Endothelial cell of umbilical vein (primary cell): ENCODE measurements around the gene LRRC8C. TPM values are rescaled to one million over a fixed set of nuclear protein-coding genes. Genes with fewer than 3 reads are reported as not detected.

Experiments used
- BruUV-seq: library from RNA; stranded (reverse); fragments of 400-500 nt; replicated peaks from 2 replicates; lab custom pipeline; 2021; lab: Mats Ljungman, UMichigan
- CTCF ChIA-PET: fragments of 300-600, 350-600 bp; sonication (Branson Sonifier 250); formaldehyde crosslinking; loops from one replicate; lab custom pipeline; 2021; ENCODE audit warnings: antibody characterized with exemption, inconsistent platforms; lab: Charles Lee
- POLR2A ChIA-PET: fragments of 300-600, 350-600 bp; sonication (Branson Sonifier 250); formaldehyde crosslinking; loops from one replicate; lab custom pipeline; 2021; ENCODE audit warnings: antibody characterized with exemption, inconsistent platforms; lab: Charles Lee
- DNase-seq: peaks from one replicate; pipeline ENCODE4 v3.0.0-alpha.2; 2011; ENCODE audit warnings: low read depth, low spot score
- FAIRE-seq: peaks from 2 replicates; lab custom pipeline; 2011; peaks lifted over from hg19 to GRCh38; lab: Jason Lieb, UNC
- H2AFZ ChIP-seq: 2 replicates; pipeline ENCODE4 v1.6.0; 2012; ENCODE audit warnings: low read depth, low read length, control low read depth, inconsistent platforms
- H3K27ac ChIP-seq: 2 replicates; pipeline ENCODE4 v1.5.1; 2011; ENCODE audit warnings: low read depth, mild to moderate bottlenecking, control low read depth, low read length, moderate library complexity; ENCODE audit not compliant: insufficient read depth
- H3K27me3 ChIP-seq, 2 experiments: 2 replicates each; pipeline versions ENCODE4 v1.6.0 to v1.6.1; 2011; ENCODE audit warnings: low read length in 2 of 2, mixed read lengths in 1 of 2; ENCODE audit not compliant: control insufficient read depth in 2 of 2, insufficient read depth in 2 of 2
- H3K36me3 ChIP-seq, 2 experiments: 2 replicates in 1 of 2; 3 replicates in 1 of 2; pipeline ENCODE4 v1.5.1; 2011; ENCODE audit warnings: low read length in 2 of 2, mild to moderate bottlenecking in 1 of 2, moderate library complexity in 1 of 2; ENCODE audit not compliant: control insufficient read depth in 2 of 2, insufficient read depth in 2 of 2; ENCODE audit errors: extremely low read depth in 1 of 2
- H3K4me1 ChIP-seq: 3 replicates; pipeline ENCODE4 v1.5.1; 2011; ENCODE audit warnings: mild to moderate bottlenecking, low read length; ENCODE audit not compliant: control insufficient read depth, insufficient read depth; ENCODE audit errors: extremely low read depth
- H3K4me2 ChIP-seq: 2 replicates; pipeline ENCODE4 v1.6.1; 2011; ENCODE audit warnings: low read length, control low read depth, mixed read lengths; ENCODE audit not compliant: insufficient read depth
- H3K4me3 ChIP-seq, 3 experiments: fragments of 200-600 bp in 1 of 3; sonication (generic), shearing (Covaris generic) in 1 of 3; replicated peaks in 1 of 3; 2 replicates each; pipeline ENCODE4 v1.5.1; 2011 to 2016; ENCODE audit warnings: control low read depth in 3 of 3, low read length in 3 of 3, mild to moderate bottlenecking in 2 of 3, inconsistent platforms in 1 of 3, low read depth in 1 of 3, moderate library complexity in 1 of 3; ENCODE audit not compliant: insufficient read depth in 1 of 3
- H3K79me2 ChIP-seq: 2 replicates; pipeline ENCODE4 v1.6.0; 2012; ENCODE audit warnings: low read length, inconsistent platforms; ENCODE audit not compliant: control insufficient read depth, insufficient read depth
- H3K9ac ChIP-seq: replicated peaks from 2 replicates; pipeline ENCODE3; 2011; ENCODE audit warnings: low read length, control low read depth; ENCODE audit not compliant: insufficient read depth; ENCODE audit errors: extremely low read depth
- H3K9me1 ChIP-seq: replicated peaks from 3 replicates; pipeline ENCODE4 v1.6.0; 2011; ENCODE audit warnings: mild to moderate bottlenecking, low read length; ENCODE audit not compliant: control insufficient read depth, insufficient read depth; ENCODE audit errors: extremely low read depth
- H3K9me3 ChIP-seq: replicated peaks from 2 replicates; pipeline ENCODE4 v1.5.1; 2012; ENCODE audit warnings: low read length, inconsistent platforms; ENCODE audit not compliant: control insufficient read depth, insufficient read depth
- H4K20me1 ChIP-seq: replicated peaks from 2 replicates; pipeline ENCODE3; 2011; ENCODE audit warnings: mild to moderate bottlenecking, low read length; ENCODE audit not compliant: control insufficient read depth, insufficient read depth; ENCODE audit errors: extremely low read depth
- CTCF ChIP-seq, 2 donors: IDR thresholded peaks; 1 replicate in 1 of 2; 2 replicates in 1 of 2; pipeline ENCODE4 v1.5.1; 2011; ENCODE audit warnings: low read length in 2 of 2, mild to moderate bottlenecking in 2 of 2, moderate library complexity in 2 of 2, control low read depth in 1 of 2, inconsistent platforms in 1 of 2, low read depth in 1 of 2; ENCODE audit not compliant: insufficient read depth in 1 of 2; ENCODE audit errors: extremely low read depth in 1 of 2
- EZH2 ChIP-seq: IDR thresholded peaks from 2 replicates; pipeline ENCODE4 v1.6.1; 2012; ENCODE audit warnings: borderline replicate concordance, low read depth, mild to moderate bottlenecking, moderate library complexity, low read length, inconsistent platforms; ENCODE audit not compliant: severe bottlenecking
- FOS ChIP-seq: IDR thresholded peaks from 2 replicates; pipeline ENCODE4 v1.6.1; 2011; ENCODE audit warnings: mild to moderate bottlenecking, low read length, moderate library complexity, borderline replicate concordance; ENCODE audit not compliant: insufficient read depth
- GATA2 ChIP-seq: IDR thresholded peaks from 2 replicates; pipeline ENCODE4 v1.7.0; 2011; ENCODE audit warnings: low read depth, mild to moderate bottlenecking, moderate library complexity, mixed read lengths, low read length; ENCODE audit not compliant: insufficient read length, insufficient read depth
- JUN ChIP-seq: IDR thresholded peaks from 2 replicates; pipeline ENCODE4 v1.6.1; 2011; ENCODE audit warnings: borderline replicate concordance, low read depth; ENCODE audit not compliant: insufficient read length, insufficient read depth
- MAX ChIP-seq: IDR thresholded peaks from 2 replicates; pipeline ENCODE4 v1.6.1; 2011; ENCODE audit not compliant: insufficient read depth, insufficient read length
- MYC ChIP-seq: IDR thresholded peaks from one replicate; pipeline ENCODE4 v1.6.1; 2011; ENCODE audit warnings: mild to moderate bottlenecking, low read depth, low read length
- POLR2A ChIP-seq: IDR thresholded peaks from 2 replicates; pipeline ENCODE4 v1.6.1; 2012; ENCODE audit warnings: low read depth, mild to moderate bottlenecking, control low read depth, low read length
- POLR2AphosphoS5 ChIP-seq: IDR thresholded peaks from 2 replicates; pipeline ENCODE4 v1.6.1; 2012; ENCODE audit warnings: low read depth, mild to moderate bottlenecking, control low read depth, low read length, moderate library complexity; ENCODE audit not compliant: insufficient read depth
- dilution Hi-C: fragments of 300-500 bp; cut with MboI; formaldehyde crosslinking; loops from one replicate; pipeline ENCODE4 v1.15.0; 2019; ENCODE audit warnings: low sequenced_read_pairs; ENCODE audit not compliant: extremely low pct_ligation_motif_present
- intact Hi-C: fragments of 100-400 bp; cut with micrococcal nuclease; formaldehyde crosslinking; loops from one replicate; pipeline ENCODE4 v1.10.0; 2022
- polyA plus RNA-seq, 4 experiments: library from polyadenylated mRNA; depleted of rRNA in 3 of 4; stranded (reverse) in 3 of 4; unstranded in 1 of 4; fragments of >200 nt; gene quantifications; 2 replicates each; pipeline versions ENCODE4 v1.2.1 to v1.2.3, GENCODE V29; 2011 to 2012; ENCODE audit warnings: missing spikeins in 1 of 4
- total RNA-seq: library from RNA; stranded (reverse); gene quantifications from 2 replicates; pipeline ENCODE4 v1.2.3, GENCODE V29; 2021

LRRC8C gene
- total and polyA plus RNA-seq, 2 donors (not counting 3 experiments of a cell fraction or from before 2014, with no cell fraction given): 33.6 to 51.5 TPM

DNA sequence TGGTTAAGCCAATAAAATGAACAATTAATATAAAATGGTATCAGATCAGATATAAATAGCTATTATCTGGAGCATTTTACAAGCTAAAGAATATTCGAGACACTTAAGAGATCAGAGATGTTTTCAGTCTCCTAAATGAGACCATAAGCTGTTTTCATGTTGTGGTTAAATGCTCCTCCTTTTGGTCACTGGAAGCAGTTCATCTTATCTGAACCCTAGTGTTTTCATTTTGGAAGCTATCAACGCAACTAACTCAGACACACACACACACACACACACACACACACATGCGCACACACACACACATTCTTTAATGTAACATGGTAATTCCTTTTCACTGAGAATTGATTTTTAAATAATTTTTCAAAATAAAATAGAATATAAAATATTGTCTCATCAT is 10.0 kb upstream of the LRRC8C start:
- Histone ChIP-seq H3K27ac (no peak overlapping the region), H3K36me3 (no peaks in the 10 kb centered on the region), H3K9me1 (no peaks in the 10 kb centered on the region), H3K9me3 (no peaks in the 10 kb centered on the region), H3K4me2 (no peak overlapping the region), H3K4me3 (no peak overlapping the region), H3K27me3 (no peaks in the 10 kb centered on the region), H3K4me1 (peaks cover 2% of the 10 kb centered on the region), H3K9ac (no peak overlapping the region), H4K20me1 (no peaks in the 10 kb centered on the region), H3K79me2 (no peaks in the 10 kb centered on the region), H2AFZ (no peak overlapping the region)
- no peak for FAIRE-seq
- TF ChIP-seq EZH2 (no peak), POLR2AphosphoS5 (no peak), POLR2A (no peak), GATA2 (no peak), CTCF (IDR thresholded peaks at IDR 0.05; ENCODE audit: extremely low read depth in 1 of 2, insufficient read depth in 1 of 2, low read depth in 1 of 2, low read length in 2 of 2) (no peak), MAX (no peak), FOS (no peak), MYC (no peak), JUN (no peak)
- BruUV-seq: no TSS peak
- ChIA-PET CTCF (interaction anchor here (0.6 to 3.4 kb wide), 15 partner anchors 9 to 158 kb away, joined by 3 to 41 read pairs (median 5); partner anchors contain the start of gene LRRC8C), POLR2A (no interaction called here)
- intact Hi-C loops (no loop called here), dilution Hi-C loops (no loop called here)
- DNase-seq: no peak
